ENCODE measurements around the gene SRRM2. TPM values are rescaled to one million over a fixed set of nuclear protein-coding genes. Genes with fewer than 3 reads are reported as not detected.
A peak's percentile ranks its signal among the peaks of the same experiment; 100 is the strongest.
"Not testable (repeated sequence)": the region's sequence is repeated elsewhere in the genome, so short reads cannot be mapped to it uniquely, and the experiment has no call there.

SRRM2 gene
- total RNA-seq, 3 donors from 2014 or later = 537 to 551 (median 548) TPM

- ATAC-seq (peak; percentile 94), DNase-seq (peak; percentile 78)
- H3K27me3 Mint-ChIP-seq (ENCODE audit: low read depth) = peaks cover 11% of the 10 kb centered on the region
- H3K4me1 Mint-ChIP-seq (ENCODE audit: low read depth) = peaks cover under 1% of the 10 kb centered on the region
- no peaks in the 10 kb centered on the region for H3K36me3 Mint-ChIP-seq (ENCODE audit: insufficient read depth)
- no peaks in the 10 kb centered on the region for H3K9me3 Mint-ChIP-seq
- peak overlapping the region; percentile 78 for H3K4me3 Mint-ChIP-seq
These were observed 31.5 kb upstream of the SRRM2 start for GRCh38 chr16:2720719-2721633.

GRCh38 chr16:2721634-2722173 lies 30.7 kb upstream of the SRRM2 start:
- not testable (repeated sequence) for DNase-seq; H3K4me1 Mint-ChIP-seq (ENCODE audit: low read depth); ATAC-seq; H3K36me3 Mint-ChIP-seq (ENCODE audit: insufficient read depth); H3K9me3 Mint-ChIP-seq
- Mint-ChIP-seq H3K4me3 (peak overlapping the region; percentile 68), H3K27me3 (ENCODE audit: low read depth) (peaks cover 11% of the 10 kb centered on the region)

GRCh38 chr16:2724088-2724676 lies 28.3 kb upstream of the SRRM2 start:
- Mint-ChIP-seq H3K27me3 (ENCODE audit: low read depth) (peaks cover 11% of the 10 kb centered on the region), H3K9me3 (no peaks in the 10 kb centered on the region), H3K36me3 (ENCODE audit: insufficient read depth) (no peaks in the 10 kb centered on the region), H3K4me3 (no peak overlapping the region), H3K4me1 (ENCODE audit: low read depth) (peaks cover 3% of the 10 kb centered on the region)
- no peak for ATAC-seq
- DNase-seq = no peak

- Mint-ChIP-seq H3K36me3 (ENCODE audit: insufficient read depth) (no peaks in the 10 kb centered on the region), H3K27me3 (ENCODE audit: low read depth) (peaks cover 11% of the 10 kb centered on the region), H3K4me3 (no peak overlapping the region), H3K9me3 (no peaks in the 10 kb centered on the region), H3K4me1 (ENCODE audit: low read depth) (peaks cover 3% of the 10 kb centered on the region)
- DNase-seq = no peak
- ATAC-seq = no peak
These were observed 27.6 kb upstream of the SRRM2 start for GRCh38 chr16:2724816-2725348.

GRCh38 chr16:2726923-2727322 lies 25.5 kb upstream of the SRRM2 start:
- Mint-ChIP-seq H3K9me3 (no peaks in the 10 kb centered on the region), H3K4me3 (no peak overlapping the region), H3K36me3 (ENCODE audit: insufficient read depth) (no peaks in the 10 kb centered on the region), H3K4me1 (ENCODE audit: low read depth) (peaks cover 3% of the 10 kb centered on the region), H3K27me3 (ENCODE audit: low read depth) (peaks cover 11% of the 10 kb centered on the region)
- ATAC-seq (no peak), DNase-seq (no peak)

GRCh38 chr16:2728034-2728433 lies 24.4 kb upstream of the SRRM2 start:
- no peak for ATAC-seq
- H3K36me3 Mint-ChIP-seq (ENCODE audit: insufficient read depth) = no peaks in the 10 kb centered on the region

GRCh38 chr16:2734844-2735515 lies 17.5 kb upstream of the SRRM2 start:
- ATAC-seq = no peak

More at GRCh38 chr16:2728034-2728433, 24.4 kb upstream of the SRRM2 start:
- no peak overlapping the region for H3K4me3 Mint-ChIP-seq
- peaks cover 3% of the 10 kb centered on the region for H3K4me1 Mint-ChIP-seq (ENCODE audit: low read depth)
- H3K9me3 Mint-ChIP-seq = no peaks in the 10 kb centered on the region
- DNase-seq = no peak
- H3K27me3 Mint-ChIP-seq (ENCODE audit: low read depth) = peaks cover 11% of the 10 kb centered on the region

GRCh38 chr16:2736476-2737237 lies 15.8 kb upstream of the SRRM2 start:
- no peak for DNase-seq
- Mint-ChIP-seq H3K27me3 (ENCODE audit: low read depth) (peaks cover 3% of the 10 kb centered on the region), H3K9me3 (no peaks in the 10 kb centered on the region), H3K36me3 (ENCODE audit: insufficient read depth) (no peaks in the 10 kb centered on the region), H3K4me1 (ENCODE audit: low read depth) (no peaks in the 10 kb centered on the region), H3K4me3 (no peak overlapping the region)
- no peak for ATAC-seq

More at GRCh38 chr16:2734844-2735515, 17.5 kb upstream of the SRRM2 start:
- peaks cover 1% of the 10 kb centered on the region for H3K27me3 Mint-ChIP-seq (ENCODE audit: low read depth)
- H3K4me3 Mint-ChIP-seq = no peak overlapping the region
- H3K9me3 Mint-ChIP-seq = no peaks in the 10 kb centered on the region
- H3K36me3 Mint-ChIP-seq (ENCODE audit: insufficient read depth) = no peaks in the 10 kb centered on the region
- no peak for DNase-seq
- no peaks in the 10 kb centered on the region for H3K4me1 Mint-ChIP-seq (ENCODE audit: low read depth)

- ATAC-seq (no peak), DNase-seq (no peak)
- Mint-ChIP-seq H3K36me3 (ENCODE audit: insufficient read depth) (no peaks in the 10 kb centered on the region), H3K4me1 (ENCODE audit: low read depth) (no peaks in the 10 kb centered on the region), H3K9me3 (no peaks in the 10 kb centered on the region), H3K4me3 (no peak overlapping the region), H3K27me3 (ENCODE audit: low read depth) (peaks cover 3% of the 10 kb centered on the region)
These were observed 15.2 kb upstream of the SRRM2 start for GRCh38 chr16:2737238-2737605.

- Mint-ChIP-seq H3K4me1 (ENCODE audit: low read depth) (no peaks in the 10 kb centered on the region), H3K36me3 (ENCODE audit: insufficient read depth) (no peaks in the 10 kb centered on the region), H3K27me3 (ENCODE audit: low read depth) (peaks cover 3% of the 10 kb centered on the region), H3K9me3 (no peaks in the 10 kb centered on the region), H3K4me3 (no peak overlapping the region)
- no peak for ATAC-seq
- no peak for DNase-seq
These were observed 14.5 kb upstream of the SRRM2 start for GRCh38 chr16:2737895-2738418.

GRCh38 chr16:2738615-2739014 lies 13.8 kb upstream of the SRRM2 start:
- ATAC-seq (no peak), DNase-seq (no peak)
- H3K27me3 Mint-ChIP-seq (ENCODE audit: low read depth) = peaks cover 3% of the 10 kb centered on the region
- no peaks in the 10 kb centered on the region for H3K36me3 Mint-ChIP-seq (ENCODE audit: insufficient read depth)
- H3K4me3 Mint-ChIP-seq = no peak overlapping the region
- H3K9me3 Mint-ChIP-seq = no peaks in the 10 kb centered on the region
- H3K4me1 Mint-ChIP-seq (ENCODE audit: low read depth) = no peaks in the 10 kb centered on the region

- no peaks in the 10 kb centered on the region for H3K4me1 Mint-ChIP-seq (ENCODE audit: low read depth)
- H3K36me3 Mint-ChIP-seq (ENCODE audit: insufficient read depth) = no peaks in the 10 kb centered on the region
- H3K4me3 Mint-ChIP-seq = no peak overlapping the region
- H3K27me3 Mint-ChIP-seq (ENCODE audit: low read depth) = peaks cover 3% of the 10 kb centered on the region
- ATAC-seq = no peak
- H3K9me3 Mint-ChIP-seq = no peaks in the 10 kb centered on the region
- DNase-seq = no peak
These were observed 12.6 kb upstream of the SRRM2 start for GRCh38 chr16:2739625-2740430.

- Mint-ChIP-seq H3K4me1 (ENCODE audit: low read depth) (no peaks in the 10 kb centered on the region), H3K4me3 (no peak overlapping the region), H3K9me3 (no peaks in the 10 kb centered on the region), H3K27me3 (ENCODE audit: low read depth) (peaks cover 3% of the 10 kb centered on the region), H3K36me3 (ENCODE audit: insufficient read depth) (no peaks in the 10 kb centered on the region)
- ATAC-seq = no peak
- DNase-seq = no peak
These were observed 12.0 kb upstream of the SRRM2 start for GRCh38 chr16:2740476-2740875.
